NCI-H748 (cell line): ENCODE results near the gene ADAMTS4.
A peak's percentile ranks its signal among the peaks of the same experiment; 100 is the strongest.

Experiments used
- DNase-seq: peaks from one replicate; lab custom pipeline; 2025; ENCODE audit not compliant: unreplicated experiment; lab: John Stamatoyannopoulos, UW

Gene ADAMTS4

GRCh38 chr1:161196521-161197451 lies 2.1 kb downstream of the ADAMTS4 start:
- no peak for DNase-seq

GRCh38 chr1:161196111-161196510 lies 2.7 kb downstream of the ADAMTS4 start:
- no peak for DNase-seq

GRCh38 chr1:161195171-161195570 lies 3.7 kb downstream of the ADAMTS4 start:
- no peak for DNase-seq

- DNase-seq: no peak
These were observed 5.2 kb downstream of the ADAMTS4 start for GRCh38 chr1:161193561-161194235.

- peak; percentile 74 for DNase-seq
These were observed 6.1 kb downstream of the ADAMTS4 start for GRCh38 chr1:161192476-161193465.

GRCh38 chr1:161191971-161192370 lies 6.9 kb downstream of the ADAMTS4 start:
- no peak for DNase-seq

GRCh38 chr1:161190962-161191521 lies 7.8 kb downstream of the ADAMTS4 start:
- DNase-seq: no peak

GRCh38 chr1:161189036-161189435 lies 9.8 kb downstream of the ADAMTS4 start:
- DNase-seq: no peak

GRCh38 chr1:161188381-161188780 lies 10.5 kb downstream of the ADAMTS4 start:
- DNase-seq: no peak

GRCh38 chr1:161187311-161187710 lies 11.5 kb downstream of the ADAMTS4 start:
- no peak for DNase-seq

GRCh38 chr1:161185732-161186311 lies 13.0 kb downstream of the ADAMTS4 start:
- no peak for DNase-seq

GRCh38 chr1:161185282-161185682 lies 13.6 kb downstream of the ADAMTS4 start:
- no peak for DNase-seq

GRCh38 chr1:161182214-161182613 lies 16.6 kb downstream of the ADAMTS4 start:
- no peak for DNase-seq

- DNase-seq: no peak
These were observed 18.2 kb downstream of the ADAMTS4 start for GRCh38 chr1:161180639-161181038.

- no peak for DNase-seq
These were observed 19.2 kb downstream of the ADAMTS4 start for GRCh38 chr1:161179698-161180097.

GRCh38 chr1:161177936-161178244 lies 21.0 kb downstream of the ADAMTS4 start:
- DNase-seq: peak; percentile 56

GRCh38 chr1:161177112-161177935 lies 21.5 kb downstream of the ADAMTS4 start, which contains the start of gene B4GALT3:
B4GALT3 (minus strand) TSS chr1:161177507; CDS start chr1:161176060, 1,447 bp downstream.
- peak; percentile 90 for DNase-seq

GRCh38 chr1:161176468-161177111 lies 22.3 kb downstream of the ADAMTS4 start:
- DNase-seq: no peak
